ENCODE measurements around the gene SLC5A2. TPM values are rescaled to one million over a fixed set of nuclear protein-coding genes. Genes with fewer than 3 reads are reported as not detected.

SLC5A2 gene
- total and polyA plus RNA-seq, 2 of the 13 experiments (the other 11 are each of a cell fraction or from before 2014, with no cell fraction given): 0.24 to 0.97 TPM

GRCh38 chr16:31458844-31459686, 23.9 kb upstream of the SLC5A2 start, which contains the start of gene ARMC5 (continued):
- TF ChIP-seq KIAA2018 (CRISPR knock-in tag; IDR thresholded peaks at IDR 0.05; ENCODE audit: borderline replicate concordance): no peak
- no peak for TF ChIP-seq ZNF75D (CRISPR knock-in tag; IDR thresholded peaks at IDR 0.05; ENCODE audit: borderline replicate concordance)
- TF ChIP-seq, protein P1, sequence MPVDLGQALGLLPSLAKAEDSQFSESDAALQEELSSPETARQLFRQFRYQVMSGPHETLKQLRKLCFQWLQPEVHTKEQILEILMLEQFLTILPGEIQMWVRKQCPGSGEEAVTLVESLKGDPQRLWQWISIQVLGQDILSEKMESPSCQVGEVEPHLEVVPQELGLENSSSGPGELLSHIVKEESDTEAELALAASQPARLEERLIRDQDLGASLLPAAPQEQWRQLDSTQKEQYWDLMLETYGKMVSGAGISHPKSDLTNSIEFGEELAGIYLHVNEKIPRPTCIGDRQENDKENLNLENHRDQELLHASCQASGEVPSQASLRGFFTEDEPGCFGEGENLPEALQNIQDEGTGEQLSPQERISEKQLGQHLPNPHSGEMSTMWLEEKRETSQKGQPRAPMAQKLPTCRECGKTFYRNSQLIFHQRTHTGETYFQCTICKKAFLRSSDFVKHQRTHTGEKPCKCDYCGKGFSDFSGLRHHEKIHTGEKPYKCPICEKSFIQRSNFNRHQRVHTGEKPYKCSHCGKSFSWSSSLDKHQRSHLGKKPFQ (CRISPR knock-in tag; IDR thresholded peaks at IDR 0.05; ENCODE audit: insufficient replicate concordance): peak; percentile 62
- TF ChIP-seq ZNF329 (CRISPR knock-in tag; IDR thresholded peaks at IDR 0.05; ENCODE audit: low read depth): peak; percentile 77; the same call in 1 of the 2 replicates
- peak; percentile 56; the same call in 1 of the 2 replicates for TF ChIP-seq ZNF879 (CRISPR knock-in tag; IDR thresholded peaks at IDR 0.05)
- peak; percentile 89; the same call in 1 of the 2 replicates for TF ChIP-seq ZNF556 (CRISPR knock-in tag; IDR thresholded peaks at IDR 0.05; ENCODE audit: borderline replicate concordance)
- TF ChIP-seq, protein P2, sequence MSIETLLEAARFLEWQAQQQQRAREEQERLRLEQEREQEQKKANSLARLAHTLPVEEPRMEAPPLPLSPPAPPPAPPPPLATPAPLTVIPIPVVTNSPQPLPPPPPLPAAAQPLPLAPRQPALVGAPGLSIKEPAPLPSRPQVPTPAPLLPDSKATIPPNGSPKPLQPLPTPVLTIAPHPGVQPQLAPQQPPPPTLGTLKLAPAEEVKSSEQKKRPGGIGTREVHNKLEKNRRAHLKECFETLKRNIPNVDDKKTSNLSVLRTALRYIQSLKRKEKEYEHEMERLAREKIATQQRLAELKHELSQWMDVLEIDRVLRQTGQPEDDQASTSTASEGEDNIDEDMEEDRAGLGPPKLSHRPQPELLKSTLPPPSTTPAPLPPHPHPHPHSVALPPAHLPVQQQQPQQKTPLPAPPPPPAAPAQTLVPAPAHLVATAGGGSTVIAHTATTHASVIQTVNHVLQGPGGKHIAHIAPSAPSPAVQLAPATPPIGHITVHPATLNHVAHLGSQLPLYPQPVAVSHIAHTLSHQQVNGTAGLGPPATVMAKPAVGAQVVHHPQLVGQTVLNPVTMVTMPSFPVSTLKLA (IDR thresholded peaks at IDR 0.05): peak; percentile 53; the same call in 1 of the 2 replicates
- TF ChIP-seq GATAD1 (CRISPR knock-in tag; IDR thresholded peaks at IDR 0.05): peak; percentile 90
- TF ChIP-seq ATF7-NPFF (CRISPR knock-in tag; IDR thresholded peaks at IDR 0.05; ENCODE audit: low read depth): peak; percentile 9
- no peak for TF ChIP-seq NFIC (IDR thresholded peaks at IDR 0.05; ENCODE audit: low read length)
- peak; percentile 95 for TF ChIP-seq KLF6 (CRISPR knock-in tag; IDR thresholded peaks at IDR 0.05)
- TF ChIP-seq TCF12 (IDR thresholded peaks at IDR 0.05): no peak
- TF ChIP-seq TCF12 (CRISPR knock-in tag; IDR thresholded peaks at IDR 0.05): no peak
- TF ChIP-seq, protein P3, sequence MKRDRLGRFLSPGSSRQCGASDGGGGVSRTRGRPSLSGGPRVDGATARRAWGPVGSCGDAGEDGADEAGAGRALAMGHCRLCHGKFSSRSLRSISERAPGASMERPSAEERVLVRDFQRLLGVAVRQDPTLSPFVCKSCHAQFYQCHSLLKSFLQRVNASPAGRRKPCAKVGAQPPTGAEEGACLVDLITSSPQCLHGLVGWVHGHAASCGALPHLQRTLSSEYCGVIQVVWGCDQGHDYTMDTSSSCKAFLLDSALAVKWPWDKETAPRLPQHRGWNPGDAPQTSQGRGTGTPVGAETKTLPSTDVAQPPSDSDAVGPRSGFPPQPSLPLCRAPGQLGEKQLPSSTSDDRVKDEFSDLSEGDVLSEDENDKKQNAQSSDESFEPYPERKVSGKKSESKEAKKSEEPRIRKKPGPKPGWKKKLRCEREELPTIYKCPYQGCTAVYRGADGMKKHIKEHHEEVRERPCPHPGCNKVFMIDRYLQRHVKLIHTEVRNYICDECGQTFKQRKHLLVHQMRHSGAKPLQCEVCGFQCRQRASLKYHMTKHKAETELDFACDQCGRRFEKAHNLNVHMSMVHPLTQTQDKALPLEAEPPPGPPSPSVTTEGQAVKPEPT (CRISPR knock-in tag; IDR thresholded peaks at IDR 0.05; ENCODE audit: low read depth): peak; percentile 72
- no peak for TF ChIP-seq SNAPC5 (CRISPR knock-in tag; IDR thresholded peaks at IDR 0.05; ENCODE audit: borderline replicate concordance)
